Measurements from ENCODE around the gene CRYBA2.

- TF ChIP-seq CTCF (conservative IDR thresholded peaks at IDR 0.05; ENCODE audit: low read depth, low read length), result no peak
- TF ChIP-seq EZH2 (IDR thresholded peaks at IDR 0.05; ENCODE audit: low read length, unreplicated experiment), result no peak
Measured at GRCh38 chr2:219016721-219017120, 23.5 kb upstream of the CRYBA2 start.

All from PC-3 (cell line).